ENCODE results near the gene ASIC2.

Gene ASIC2

GRCh38 chr17:33178681-33179080 is 114.4 kb downstream of the ASIC2 start:
- TF ChIP-seq, protein P1, sequence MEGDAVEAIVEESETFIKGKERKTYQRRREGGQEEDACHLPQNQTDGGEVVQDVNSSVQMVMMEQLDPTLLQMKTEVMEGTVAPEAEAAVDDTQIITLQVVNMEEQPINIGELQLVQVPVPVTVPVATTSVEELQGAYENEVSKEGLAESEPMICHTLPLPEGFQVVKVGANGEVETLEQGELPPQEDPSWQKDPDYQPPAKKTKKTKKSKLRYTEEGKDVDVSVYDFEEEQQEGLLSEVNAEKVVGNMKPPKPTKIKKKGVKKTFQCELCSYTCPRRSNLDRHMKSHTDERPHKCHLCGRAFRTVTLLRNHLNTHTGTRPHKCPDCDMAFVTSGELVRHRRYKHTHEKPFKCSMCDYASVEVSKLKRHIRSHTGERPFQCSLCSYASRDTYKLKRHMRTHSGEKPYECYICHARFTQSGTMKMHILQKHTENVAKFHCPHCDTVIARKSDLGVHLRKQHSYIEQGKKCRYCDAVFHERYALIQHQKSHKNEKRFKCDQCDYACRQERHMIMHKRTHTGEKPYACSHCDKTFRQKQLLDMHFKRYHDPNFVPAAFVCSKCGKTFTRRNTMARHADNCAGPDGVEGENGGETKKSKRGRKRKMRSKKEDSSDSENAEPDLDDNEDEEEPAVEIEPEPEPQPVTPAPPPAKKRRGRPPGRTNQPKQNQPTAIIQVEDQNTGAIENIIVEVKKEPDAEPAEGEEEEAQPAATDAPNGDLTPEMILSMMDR (IDR thresholded peaks at IDR 0.05; ENCODE audit: low read depth, low read length) = no peak
- no peak overlapping the region for H3K4me3 ChIP-seq (replicated peaks in 1 of 2; ENCODE audit: low read depth in 2 of 2, low read length in 2 of 2)
- no peak for DNase-seq (ENCODE audit: low read depth in 2 of 2)

DNA sequence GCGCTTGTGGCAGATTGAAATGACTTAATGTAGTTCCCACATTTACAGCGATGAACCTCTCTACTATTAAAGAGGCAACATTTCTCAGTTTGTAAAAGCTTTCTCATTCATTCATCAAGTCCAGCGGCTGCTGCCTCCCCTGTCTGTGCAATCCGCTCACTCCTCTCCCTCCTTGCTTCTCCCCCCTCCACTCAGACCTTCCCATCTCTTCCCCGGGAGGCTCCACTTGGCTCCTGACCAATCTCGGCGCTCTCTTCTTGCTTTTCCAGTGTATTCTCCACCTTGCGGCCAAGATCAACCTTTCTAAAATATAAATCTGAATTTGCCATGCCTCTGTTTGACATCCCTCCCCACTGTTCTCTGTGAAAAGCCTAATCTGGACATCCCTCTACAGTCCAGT is 117.5 kb downstream of the ASIC2 start:
- DNase-seq (ENCODE audit: low read depth in 2 of 2) = no peak
- TF ChIP-seq, protein P1 (IDR thresholded peaks at IDR 0.05; ENCODE audit: low read depth, low read length) = no peak
- no peak overlapping the region for H3K4me3 ChIP-seq (replicated peaks in 1 of 2; ENCODE audit: low read depth in 2 of 2, low read length in 2 of 2)

- TF ChIP-seq, protein P1 (IDR thresholded peaks at IDR 0.05; ENCODE audit: low read depth, low read length) = no peak
- DNase-seq (ENCODE audit: low read depth in 2 of 2) = no peak
- H3K4me3 ChIP-seq (replicated peaks in 1 of 2; ENCODE audit: low read depth in 2 of 2, low read length in 2 of 2) = no peak overlapping the region
Measured at GRCh38 chr17:33171931-33172330, 121.2 kb downstream of the ASIC2 start.

DNA sequence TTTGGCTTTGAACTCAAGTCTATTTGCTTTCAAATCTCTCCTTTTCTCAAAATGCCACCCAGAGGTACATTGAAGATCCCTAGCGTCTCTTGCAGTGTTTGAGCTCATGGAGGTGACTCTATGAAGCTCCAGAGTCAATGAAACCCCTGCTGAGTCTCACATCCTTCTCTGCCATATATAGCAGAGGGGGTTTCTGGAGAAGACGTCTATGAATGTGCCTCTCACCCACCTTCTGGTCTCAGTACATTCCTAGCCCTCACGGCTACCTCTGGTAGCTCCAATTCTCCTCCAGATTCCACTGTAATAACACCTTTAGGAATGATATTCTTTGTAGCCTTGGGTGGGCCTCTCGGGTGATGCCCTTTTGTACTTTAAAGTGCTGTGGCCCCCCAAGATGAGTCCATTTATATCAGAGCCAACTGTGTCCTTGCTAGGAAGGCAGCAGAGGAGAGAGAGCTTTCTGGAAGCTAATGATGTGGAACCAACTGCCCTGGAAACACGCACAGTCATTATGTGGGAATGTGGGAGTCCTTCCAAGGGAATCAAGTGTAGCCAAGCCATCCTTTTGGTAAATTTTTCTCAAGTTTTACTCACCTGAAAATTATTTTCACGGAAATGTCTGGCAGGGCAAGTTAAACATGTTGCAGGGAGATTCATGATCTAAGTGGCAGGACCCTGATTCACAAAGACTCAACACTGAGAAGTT is 123.4 kb downstream of the ASIC2 start:
- no peak overlapping the region for H3K4me3 ChIP-seq (replicated peaks in 1 of 2; ENCODE audit: low read depth in 2 of 2, low read length in 2 of 2)
- DNase-seq (ENCODE audit: low read depth in 2 of 2) = peak in 1 of 2 donors; percentile 14
- TF ChIP-seq, protein P1 (IDR thresholded peaks at IDR 0.05; ENCODE audit: low read depth, low read length) = no peak

GRCh38 chr17:33167736-33168135 is 125.4 kb downstream of the ASIC2 start:
- no peak for DNase-seq (ENCODE audit: low read depth in 2 of 2)
- H3K4me3 ChIP-seq (replicated peaks in 1 of 2; ENCODE audit: low read depth in 2 of 2, low read length in 2 of 2) = no peak overlapping the region
- TF ChIP-seq, protein P1 (IDR thresholded peaks at IDR 0.05; ENCODE audit: low read depth, low read length) = no peak

DNA sequence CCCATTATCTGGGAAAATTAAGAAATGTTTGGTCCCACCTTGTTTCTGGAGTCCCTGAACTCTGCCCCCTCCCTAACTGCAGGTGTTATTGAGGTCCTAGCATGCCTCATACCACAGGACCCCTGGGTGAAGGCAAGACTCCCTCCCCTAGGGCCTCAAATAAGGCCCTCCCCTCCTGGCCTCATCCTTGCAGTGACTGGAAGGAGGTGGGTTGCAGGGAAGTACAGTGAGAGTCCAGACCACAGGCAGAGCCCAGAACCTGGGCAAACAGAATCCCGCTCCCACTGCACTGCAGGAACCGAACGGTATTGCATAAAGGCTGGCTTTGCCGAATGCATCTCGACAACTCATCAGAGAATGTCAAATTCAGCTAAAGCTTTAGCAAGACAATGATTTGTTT is 126.6 kb downstream of the ASIC2 start:
- TF ChIP-seq, protein P1 (IDR thresholded peaks at IDR 0.05; ENCODE audit: low read depth, low read length) = no peak
- no peak overlapping the region for H3K4me3 ChIP-seq (replicated peaks in 1 of 2; ENCODE audit: low read depth in 2 of 2, low read length in 2 of 2)
- DNase-seq (ENCODE audit: low read depth in 2 of 2) = no peak
